ENCODE data around the gene ADGRB2.
A peak's percentile ranks its signal among the peaks of the same experiment; 100 is the strongest.
"Not testable (repeated sequence)": the region's sequence is repeated elsewhere in the genome, so short reads cannot be mapped to it uniquely, and the experiment has no call there.

The ADGRB2 gene

DNA sequence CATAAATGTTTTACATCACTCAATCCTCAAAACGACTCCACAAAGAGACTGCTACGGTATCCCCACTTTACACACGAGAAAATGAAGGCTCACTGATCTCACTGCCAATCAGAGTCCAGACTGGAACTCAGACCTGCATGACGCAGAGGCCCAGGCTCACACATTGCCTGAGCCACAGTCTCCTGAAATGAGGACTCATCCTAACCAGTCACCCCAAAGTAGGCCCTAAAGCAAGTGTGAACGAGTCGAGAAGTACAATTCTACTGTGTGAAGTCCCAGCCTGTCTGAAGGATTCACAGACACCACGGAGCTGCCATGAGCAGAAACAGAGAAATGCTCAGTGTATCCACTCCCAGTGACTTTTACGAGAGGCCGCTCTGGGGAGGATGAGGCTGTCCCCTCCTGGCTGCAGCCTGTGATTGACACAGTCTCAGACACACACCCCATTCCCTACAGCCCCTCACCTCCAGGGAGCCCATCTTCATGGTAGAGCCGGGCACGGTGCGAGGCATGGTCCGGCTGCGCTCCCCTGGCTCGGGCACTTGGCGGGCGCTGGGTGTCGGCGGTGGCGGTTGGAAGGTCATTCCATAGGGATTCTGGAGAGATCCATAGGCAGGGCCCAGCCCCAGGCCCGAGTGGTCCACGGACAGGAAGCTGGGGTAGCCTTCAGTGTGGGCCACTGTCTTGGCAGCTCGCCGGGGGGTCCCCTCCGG is 33.6 kb downstream of the ADGRB2 start:
- no peak for DNase-seq (ENCODE audit: extremely low read depth in 1 of 2, low read depth in 1 of 2)

DNA sequence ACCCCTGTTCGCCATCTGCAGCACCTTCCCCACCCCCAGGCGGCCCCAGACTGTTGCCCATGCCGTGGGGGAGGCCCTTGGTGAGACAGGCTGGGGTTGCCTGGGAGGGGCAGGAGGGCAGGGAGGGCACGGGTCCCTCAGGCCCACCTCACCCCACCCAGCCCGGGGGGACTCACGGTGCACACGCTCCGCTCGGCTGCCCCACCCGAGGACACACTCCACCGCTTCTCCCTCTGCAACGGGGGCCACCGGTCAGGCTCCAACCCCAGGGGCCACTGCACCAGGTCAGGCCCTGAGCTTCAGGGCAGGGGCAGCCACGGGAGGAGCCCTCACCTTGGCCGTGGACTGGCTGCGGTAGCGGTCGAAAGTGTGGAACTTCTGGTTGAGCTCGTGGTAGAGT is 36.3 kb downstream of the ADGRB2 start:
- DNase-seq (ENCODE audit: extremely low read depth in 1 of 2, low read depth in 1 of 2), result no peak

DNA sequence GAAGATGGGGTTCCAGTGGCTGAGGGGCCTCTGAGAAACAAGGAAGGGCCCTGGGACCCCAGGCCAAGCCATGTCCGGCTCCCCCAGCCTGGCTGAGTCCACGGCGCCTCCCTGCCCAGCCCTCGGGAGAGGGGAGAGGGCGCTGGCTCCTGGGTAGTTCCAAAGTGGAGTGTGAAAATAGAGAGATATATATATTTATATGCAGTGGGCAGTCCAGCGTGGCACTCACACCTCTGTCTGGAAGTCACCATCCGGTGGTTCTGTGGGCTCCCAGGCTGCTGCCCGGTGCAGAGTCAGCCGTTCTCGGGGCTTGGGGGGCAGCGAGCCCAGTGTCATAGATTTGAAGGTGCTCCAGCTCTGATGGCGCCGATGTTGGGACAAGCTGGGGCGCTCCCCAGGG is 36.9 kb downstream of the ADGRB2 start:
- DNase-seq (ENCODE audit: extremely low read depth in 1 of 2, low read depth in 1 of 2), result no peak

DNA sequence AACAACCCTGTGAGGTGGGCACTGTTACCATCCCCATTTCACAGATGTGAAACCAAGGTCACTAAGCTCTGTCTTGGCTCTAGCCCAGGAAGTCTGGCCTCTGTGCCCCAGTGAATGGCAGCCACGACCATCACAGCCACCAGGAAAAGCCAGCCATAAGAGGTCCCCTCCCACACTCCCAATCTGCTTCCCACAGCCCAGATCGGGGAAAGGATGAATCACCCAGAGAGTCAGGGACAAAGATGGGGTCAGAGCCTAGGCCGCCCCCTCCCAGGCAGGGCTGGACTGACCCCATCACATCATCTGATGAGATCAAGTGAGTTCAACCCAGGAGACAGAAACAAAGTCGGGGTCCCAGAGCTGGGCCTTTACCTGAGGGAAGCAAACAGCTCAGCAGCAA is 37.4 kb downstream of the ADGRB2 start:
- DNase-seq (ENCODE audit: extremely low read depth in 1 of 2, low read depth in 1 of 2), result no peak

DNA sequence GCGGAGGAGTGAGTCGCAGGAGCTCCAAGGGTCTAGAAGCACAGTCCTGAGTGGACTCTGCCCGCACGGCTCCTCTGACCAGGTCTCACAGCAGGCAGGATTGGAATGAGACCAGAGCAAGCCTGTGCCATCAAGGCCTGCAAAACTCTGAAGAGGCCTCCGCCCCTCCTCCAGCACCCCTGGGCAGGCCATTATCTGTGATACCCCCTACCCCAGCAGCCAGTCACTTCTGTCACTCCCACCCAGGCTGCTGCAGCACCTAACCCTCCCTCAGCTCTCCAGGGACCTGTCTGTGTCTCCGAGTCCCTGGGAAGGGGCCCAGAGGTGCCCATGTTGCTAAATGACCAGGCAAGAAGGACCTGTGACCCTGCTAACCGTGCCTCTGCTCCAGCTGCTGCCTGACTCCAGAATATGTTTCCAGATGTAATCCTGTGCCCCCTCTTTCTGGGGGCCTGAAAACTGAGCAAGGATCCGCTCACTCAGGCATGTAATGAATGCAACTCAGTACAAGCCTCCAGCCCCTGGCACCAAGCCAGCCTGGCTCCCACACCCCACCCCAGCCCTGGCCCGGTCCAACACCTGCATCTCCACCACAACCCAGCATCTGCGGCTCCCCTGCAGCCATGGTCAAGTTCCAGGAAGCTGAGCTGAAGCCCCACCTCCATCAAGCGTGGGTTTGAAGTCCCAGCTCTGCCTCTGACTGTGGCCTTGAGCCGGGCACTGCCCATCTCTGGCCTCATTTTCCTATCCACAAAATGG is 38.2 kb downstream of the ADGRB2 start:
- DNase-seq (ENCODE audit: extremely low read depth in 1 of 2, low read depth in 1 of 2), result no peak

- DNase-seq (ENCODE audit: extremely low read depth in 1 of 2, low read depth in 1 of 2), result no peak
Observed at GRCh38 chr1:31725134-31725533, 39.0 kb downstream of the ADGRB2 start.

- DNase-seq (ENCODE audit: extremely low read depth in 1 of 2, low read depth in 1 of 2), result no peak
Observed at GRCh38 chr1:31723828-31724359, 40.2 kb downstream of the ADGRB2 start.

DNA sequence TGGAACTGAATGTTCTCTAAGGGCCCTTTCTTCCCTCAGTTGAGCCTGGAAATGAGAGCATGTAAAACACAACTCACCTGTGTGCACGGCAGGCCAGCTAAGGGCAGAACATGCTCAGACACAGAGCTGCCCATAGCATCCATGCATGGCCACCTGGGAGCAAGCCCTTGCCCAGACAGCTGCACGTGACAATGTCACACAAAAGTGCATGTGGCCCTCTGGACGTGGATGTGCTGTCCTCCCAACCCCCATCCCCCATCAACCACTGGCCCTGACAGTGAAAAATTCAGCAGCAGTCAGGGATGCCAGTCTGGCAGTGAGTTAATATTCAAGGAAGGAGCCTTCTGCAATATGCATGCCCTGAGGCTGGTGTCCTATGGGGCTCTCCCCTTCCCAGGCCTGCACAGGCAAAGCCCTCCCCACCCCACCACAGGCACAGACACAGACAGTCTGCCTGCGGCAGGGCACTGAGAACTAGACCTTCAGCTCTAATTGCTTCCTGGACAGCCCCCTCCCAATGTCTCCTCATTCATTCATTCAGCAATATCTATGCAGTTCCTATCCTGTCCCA is 45.7 kb downstream of the ADGRB2 start:
- DNase-seq (ENCODE audit: extremely low read depth in 1 of 2, low read depth in 1 of 2), result no peak

- DNase-seq (ENCODE audit: extremely low read depth in 1 of 2, low read depth in 1 of 2), result no peak
Observed at GRCh38 chr1:31717341-31717740, 46.8 kb downstream of the ADGRB2 start.

- no peak for DNase-seq (ENCODE audit: extremely low read depth in 1 of 2, low read depth in 1 of 2)
Observed at GRCh38 chr1:31715873-31716220, 48.3 kb downstream of the ADGRB2 start.

DNA sequence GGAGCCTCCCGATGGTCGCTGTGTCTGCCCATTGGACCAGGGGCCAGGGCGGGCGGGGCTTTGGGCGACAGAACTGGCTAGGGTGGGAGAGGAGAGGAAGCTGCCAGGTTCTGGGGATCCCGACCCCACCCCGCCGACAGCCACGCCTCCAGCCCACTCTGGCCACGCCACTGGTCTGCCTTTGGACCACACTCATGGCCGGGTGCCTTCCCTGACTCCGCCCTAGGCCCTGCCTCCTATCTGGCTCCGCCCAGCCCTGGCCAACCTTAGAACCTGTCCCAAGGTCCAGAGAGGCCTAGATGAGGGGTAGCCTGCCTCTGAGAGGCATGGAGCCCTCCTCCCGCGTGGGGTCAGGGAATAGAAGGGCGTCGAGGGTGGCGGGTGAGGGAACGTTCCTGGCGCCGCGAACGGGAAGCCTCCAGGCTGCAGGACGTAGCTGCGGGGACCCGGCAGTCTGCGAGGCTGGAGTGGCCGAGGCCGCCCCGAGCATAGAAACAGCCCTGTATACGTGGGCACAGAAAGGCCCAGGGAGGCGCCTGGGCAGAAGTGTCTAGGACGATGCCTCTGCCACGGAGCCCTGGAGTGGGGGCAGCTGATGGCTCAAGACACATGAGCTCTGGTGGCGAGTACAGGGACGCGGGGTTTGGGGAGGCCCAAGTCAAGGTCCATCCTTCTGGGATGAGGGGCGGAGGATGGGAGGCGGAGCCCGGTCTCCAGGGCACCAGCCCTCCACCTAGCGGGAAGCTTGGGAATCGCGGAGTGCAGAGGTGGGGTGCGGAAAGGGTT is 48.9 kb downstream of the ADGRB2 start:
- DNase-seq (ENCODE audit: extremely low read depth in 1 of 2, low read depth in 1 of 2), result no peak

DNA sequence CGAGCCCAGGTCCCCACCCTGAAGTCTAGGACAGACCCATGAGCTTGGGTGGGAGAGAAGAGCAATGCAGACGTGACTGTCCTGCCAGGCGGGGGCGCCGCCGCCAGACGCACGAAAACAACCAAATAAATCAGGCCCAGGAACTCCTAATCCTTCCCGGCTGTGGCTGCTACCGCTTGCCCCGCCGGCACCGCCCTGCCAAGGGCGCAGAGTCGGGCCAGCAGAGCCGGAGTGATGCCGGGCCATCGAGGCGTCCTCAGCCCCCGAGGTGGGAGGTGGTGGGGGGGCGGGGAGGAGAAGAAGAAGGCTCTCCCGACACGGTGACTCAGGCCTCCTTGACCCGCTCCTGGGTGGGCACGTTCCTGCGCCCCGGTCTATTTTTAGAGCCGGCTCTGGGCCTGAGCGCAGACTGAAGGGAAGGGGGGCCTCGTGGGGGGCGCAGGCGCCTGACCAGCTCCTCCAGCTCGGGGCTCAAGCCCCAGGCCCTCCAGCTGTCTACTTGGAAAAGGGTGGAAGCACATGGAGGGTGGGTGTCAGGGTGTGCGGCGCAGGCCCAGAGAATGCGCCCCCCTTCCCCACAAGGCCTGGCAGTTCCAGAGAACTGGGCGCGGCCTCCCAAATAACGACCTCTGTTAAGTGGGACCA is 49.6 kb downstream of the ADGRB2 start:
- DNase-seq (ENCODE audit: extremely low read depth in 1 of 2, low read depth in 1 of 2), result no peak

GRCh38 chr1:31712630-31713029 is 51.5 kb downstream of the ADGRB2 start:
- DNase-seq (ENCODE audit: extremely low read depth in 1 of 2, low read depth in 1 of 2), result no peak

- DNase-seq (ENCODE audit: extremely low read depth in 1 of 2, low read depth in 1 of 2), result no peak
Observed at GRCh38 chr1:31712068-31712467, 52.1 kb downstream of the ADGRB2 start.

GRCh38 chr1:31708324-31708723 is 55.8 kb downstream of the ADGRB2 start:
- no peak for DNase-seq (ENCODE audit: extremely low read depth in 1 of 2, low read depth in 1 of 2)

GRCh38 chr1:31707711-31708110 is 56.4 kb downstream of the ADGRB2 start:
- no peak for DNase-seq (ENCODE audit: extremely low read depth in 1 of 2, low read depth in 1 of 2)

DNA sequence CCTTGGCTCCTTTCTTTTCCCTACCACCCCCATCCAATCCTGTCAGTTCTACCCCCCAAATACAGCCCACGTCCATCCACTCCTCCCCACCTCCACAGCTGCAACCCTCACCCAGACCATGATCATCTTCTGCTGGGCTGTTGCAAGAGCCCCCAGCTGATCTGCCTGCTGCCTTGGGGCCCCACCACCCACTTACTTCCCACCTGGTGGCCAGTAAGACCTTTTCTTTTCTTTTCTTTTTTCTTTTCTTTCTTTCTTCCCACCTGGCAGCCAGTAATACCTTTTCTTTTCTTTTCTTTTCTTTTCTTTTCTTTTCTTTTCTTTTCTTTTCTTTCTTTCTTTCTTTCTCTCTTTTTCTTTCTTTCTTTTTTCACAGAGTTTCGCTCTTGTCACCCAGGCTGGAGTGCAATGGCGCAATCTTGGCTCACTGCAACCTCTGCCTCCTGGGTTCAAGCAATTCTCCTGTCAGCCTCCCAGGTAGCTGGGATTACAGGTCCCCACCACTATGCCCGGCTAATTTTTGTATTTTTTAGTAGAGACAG is 57.0 kb downstream of the ADGRB2 start:
- not testable (repeated sequence) for DNase-seq (ENCODE audit: extremely low read depth in 1 of 2, low read depth in 1 of 2)

DNA sequence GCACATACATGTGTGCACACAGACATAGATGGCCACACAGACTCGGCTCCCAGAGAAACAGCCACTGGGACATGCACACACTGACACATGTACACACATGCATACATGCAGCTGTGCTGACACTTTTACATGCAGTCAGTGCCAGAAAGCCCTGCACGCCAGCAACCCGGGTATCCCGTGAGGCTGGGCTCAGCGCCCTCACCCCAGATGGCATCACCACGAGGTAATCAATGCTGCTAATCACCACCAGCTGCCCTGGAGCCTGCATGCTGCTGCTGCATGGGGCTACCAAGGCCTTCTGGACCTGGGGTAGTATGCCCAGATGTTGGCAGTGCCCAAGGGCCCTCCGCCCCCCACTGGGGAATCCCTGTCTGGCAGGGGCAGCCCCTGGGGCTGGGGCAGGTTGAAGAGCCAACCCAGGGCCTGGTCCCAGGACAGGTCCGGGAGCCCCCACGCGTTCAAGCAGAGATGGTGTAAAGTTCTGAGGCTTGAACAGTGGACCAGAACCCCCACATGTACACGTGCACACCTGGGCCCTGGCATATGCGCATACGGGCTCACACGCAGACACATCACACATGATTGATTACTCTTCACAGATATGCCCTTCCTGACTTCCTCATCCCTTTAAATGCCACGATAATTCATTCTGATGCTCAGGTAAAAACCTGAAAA is 57.6 kb downstream of the ADGRB2 start:
- no peak for DNase-seq (ENCODE audit: extremely low read depth in 1 of 2, low read depth in 1 of 2)

DNA sequence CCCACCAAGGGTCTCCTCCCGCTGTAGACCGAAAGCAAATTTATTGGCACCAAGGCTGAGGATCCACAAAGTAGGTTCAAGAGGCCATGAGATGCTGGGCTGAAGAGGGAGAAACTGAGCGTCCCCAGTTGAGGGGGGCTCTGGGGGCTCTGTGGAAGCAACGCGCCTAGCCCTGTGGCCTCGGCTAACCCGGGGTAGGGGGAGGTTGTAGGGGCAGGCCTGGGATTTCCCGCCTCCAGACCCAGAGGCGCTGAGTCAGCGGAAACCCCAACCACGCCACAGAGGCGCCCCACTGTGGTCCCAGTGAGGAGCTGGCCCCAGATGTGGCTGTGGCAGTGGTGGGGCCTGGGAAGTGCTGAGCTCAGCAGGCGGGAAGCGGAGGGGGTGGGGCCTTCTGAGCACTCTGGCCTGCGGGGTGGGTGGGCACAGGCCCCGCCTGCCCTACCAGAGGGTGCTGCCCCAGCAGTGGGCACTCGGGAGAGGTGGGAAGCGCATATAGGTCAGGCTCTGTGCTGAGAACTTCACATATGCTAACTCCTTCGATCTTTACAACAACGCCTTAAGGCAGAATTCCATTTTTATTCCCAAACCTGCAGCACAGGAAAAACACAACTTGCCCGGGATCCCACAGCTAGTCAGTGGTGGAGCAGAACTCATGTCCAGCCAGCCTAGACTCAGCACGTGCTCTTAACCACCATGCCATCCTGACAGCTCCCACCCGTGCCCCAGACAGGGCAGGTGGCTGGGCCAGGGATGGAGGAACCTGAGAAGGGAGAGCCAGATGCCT is 58.9 kb downstream of the ADGRB2 start:
- peak; percentile 66 to 75 for DNase-seq (ENCODE audit: extremely low read depth in 1 of 2, low read depth in 1 of 2)

Measured in stimulated activated CD8-positive, alpha-beta memory T cell treated with anti-CD3 and anti-CD28 coated beads, Interleukin-7, amount 100 ng/mL, for 48 hours (primary cell).